Measurements from ENCODE around the gene VPS9D1.

The VPS9D1 gene

DNA sequence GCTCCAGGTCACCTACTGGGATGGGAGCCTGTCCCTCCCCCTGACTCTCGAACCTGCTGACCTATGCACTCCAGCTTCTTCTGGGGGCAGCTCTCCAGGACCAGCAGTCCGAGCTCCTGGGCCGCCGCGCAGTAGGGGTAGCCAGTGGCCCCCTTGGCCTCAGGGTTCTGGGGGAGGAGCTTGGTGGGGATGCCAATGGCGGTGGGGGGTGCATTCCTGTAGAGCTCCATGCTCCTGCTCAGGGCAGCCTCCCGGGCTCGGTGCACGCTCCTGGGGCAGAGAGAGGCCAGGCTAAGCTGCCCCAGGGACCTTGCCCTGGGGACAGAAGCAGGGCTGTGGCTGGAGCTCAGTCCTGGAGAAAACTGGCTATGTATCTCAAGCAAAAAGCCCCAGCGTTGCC is 11.5 kb downstream of the VPS9D1 start:
- H3K9me3 ChIP-seq (ENCODE audit: insufficient read depth, low read length) = no peaks in the 10 kb centered on the region
- H3K4me1 ChIP-seq (ENCODE audit: insufficient read depth, insufficient read length) = peaks cover 31% of the 10 kb centered on the region
- peaks cover 14% of the 10 kb centered on the region for H3K27me3 ChIP-seq (ENCODE audit: insufficient read depth, insufficient read length)
- peak overlapping the region; percentile 23 for H3K9ac ChIP-seq (ENCODE audit: insufficient read length, low read depth)
- H3K4me3 ChIP-seq (ENCODE audit: insufficient read length, low read depth) = no peak overlapping the region
- peaks cover 7% of the 10 kb centered on the region for H3K36me3 ChIP-seq (ENCODE audit: insufficient read depth, insufficient read length, low read length)
- no peak for DNase-seq (ENCODE audit: low read depth, low spot score)
- no peak for TF ChIP-seq SUZ12 (IDR thresholded peaks at IDR 0.05; ENCODE audit: extremely low read depth, insufficient read depth, insufficient read length)
- TF ChIP-seq YY1 (IDR thresholded peaks at IDR 0.05; ENCODE audit: insufficient read depth, insufficient read length) = no peak
- TF ChIP-seq ZNF274 (IDR thresholded peaks at IDR 0.05; ENCODE audit: low read depth, low read length) = no peak

GRCh38 chr16:89708481-89708931 is 12.2 kb downstream of the VPS9D1 start:
- Histone ChIP-seq H3K36me3 (ENCODE audit: insufficient read depth, insufficient read length, low read length) (peaks cover 2% of the 10 kb centered on the region), H3K9me3 (ENCODE audit: insufficient read depth, low read length) (no peaks in the 10 kb centered on the region)
- no peak for TF ChIP-seq SUZ12 (IDR thresholded peaks at IDR 0.05; ENCODE audit: extremely low read depth, insufficient read depth, insufficient read length)
- no peak for TF ChIP-seq ZNF274 (IDR thresholded peaks at IDR 0.05; ENCODE audit: low read depth, low read length)
- no peak for TF ChIP-seq YY1 (IDR thresholded peaks at IDR 0.05; ENCODE audit: insufficient read depth, insufficient read length)

GRCh38 chr16:89707695-89708094 is 13.0 kb downstream of the VPS9D1 start:
- Histone ChIP-seq H3K9me3 (ENCODE audit: insufficient read depth, low read length) (no peaks in the 10 kb centered on the region), H3K4me1 (ENCODE audit: insufficient read depth, insufficient read length) (peaks cover 31% of the 10 kb centered on the region), H3K27me3 (ENCODE audit: insufficient read depth, insufficient read length) (peaks cover 22% of the 10 kb centered on the region), H3K9ac (ENCODE audit: insufficient read length, low read depth) (peak overlapping the region; percentile 5), H3K4me3 (ENCODE audit: insufficient read length, low read depth) (no peak overlapping the region), H3K36me3 (ENCODE audit: insufficient read depth, insufficient read length, low read length) (no peaks in the 10 kb centered on the region)
- DNase-seq (ENCODE audit: low read depth, low spot score) = no peak
- no peak for TF ChIP-seq SUZ12 (IDR thresholded peaks at IDR 0.05; ENCODE audit: extremely low read depth, insufficient read depth, insufficient read length)
- no peak for TF ChIP-seq ZNF274 (IDR thresholded peaks at IDR 0.05; ENCODE audit: low read depth, low read length)
- no peak for TF ChIP-seq YY1 (IDR thresholded peaks at IDR 0.05; ENCODE audit: insufficient read depth, insufficient read length)

More at GRCh38 chr16:89708481-89708931, 12.2 kb downstream of the VPS9D1 start:
- Histone ChIP-seq H3K9ac (ENCODE audit: insufficient read length, low read depth) (peak overlapping the region; percentile 17), H3K4me3 (ENCODE audit: insufficient read length, low read depth) (no peak overlapping the region), H3K4me1 (ENCODE audit: insufficient read depth, insufficient read length) (peaks cover 31% of the 10 kb centered on the region), H3K27me3 (ENCODE audit: insufficient read depth, insufficient read length) (peaks cover 15% of the 10 kb centered on the region)
- no peak for DNase-seq (ENCODE audit: low read depth, low spot score)

DNA sequence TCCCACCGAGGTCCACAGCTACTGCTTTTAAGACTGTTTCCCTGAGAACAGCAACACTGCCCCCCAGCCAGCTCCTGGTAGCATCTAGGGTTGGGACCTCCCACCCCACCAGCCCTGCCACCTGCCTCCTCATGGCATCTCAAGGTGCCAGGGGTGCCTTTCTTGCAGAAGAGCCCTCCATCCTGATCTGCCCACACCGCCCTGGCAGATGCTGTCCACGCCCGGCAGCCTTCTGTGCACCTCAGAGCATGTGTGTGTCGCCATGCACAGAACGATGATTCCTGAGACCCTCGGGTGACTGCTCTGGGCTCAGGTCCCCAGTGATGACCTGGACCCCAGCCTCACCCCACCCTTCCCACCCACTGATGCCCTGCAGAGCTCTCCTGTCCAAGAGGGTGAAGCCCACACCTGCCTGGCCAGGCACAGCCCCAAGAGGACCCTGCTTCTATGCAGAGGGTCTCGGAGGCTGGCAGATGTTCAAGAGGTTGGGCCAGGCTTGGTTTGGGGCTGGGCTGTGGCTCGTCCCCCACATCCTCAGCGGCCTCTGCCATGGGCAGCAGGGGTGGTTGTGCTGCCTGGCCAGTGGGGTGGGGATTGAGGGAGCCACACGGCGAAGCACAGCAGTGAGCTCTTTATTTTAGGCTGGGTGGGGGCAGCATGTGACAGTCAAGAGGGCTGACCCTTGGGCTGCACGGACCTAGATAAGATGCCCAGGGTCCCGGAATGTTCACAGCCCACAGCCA is 14.0 kb downstream of the VPS9D1 start:
- Histone ChIP-seq H3K27me3 (ENCODE audit: insufficient read depth, insufficient read length) (peaks cover 24% of the 10 kb centered on the region), H3K4me1 (ENCODE audit: insufficient read depth, insufficient read length) (peaks cover 31% of the 10 kb centered on the region), H3K4me3 (ENCODE audit: insufficient read length, low read depth) (peak overlapping the region; percentile 33), H3K36me3 (ENCODE audit: insufficient read depth, insufficient read length, low read length) (no peaks in the 10 kb centered on the region), H3K9me3 (ENCODE audit: insufficient read depth, low read length) (no peaks in the 10 kb centered on the region), H3K9ac (ENCODE audit: insufficient read length, low read depth) (peak overlapping the region; percentile 79)
- DNase-seq (ENCODE audit: low read depth, low spot score) = no peak
- TF ChIP-seq ZNF274 (IDR thresholded peaks at IDR 0.05; ENCODE audit: low read depth, low read length) (no peak), SUZ12 (IDR thresholded peaks at IDR 0.05; ENCODE audit: extremely low read depth, insufficient read depth, insufficient read length) (no peak), YY1 (IDR thresholded peaks at IDR 0.05; ENCODE audit: insufficient read depth, insufficient read length) (no peak)

DNA sequence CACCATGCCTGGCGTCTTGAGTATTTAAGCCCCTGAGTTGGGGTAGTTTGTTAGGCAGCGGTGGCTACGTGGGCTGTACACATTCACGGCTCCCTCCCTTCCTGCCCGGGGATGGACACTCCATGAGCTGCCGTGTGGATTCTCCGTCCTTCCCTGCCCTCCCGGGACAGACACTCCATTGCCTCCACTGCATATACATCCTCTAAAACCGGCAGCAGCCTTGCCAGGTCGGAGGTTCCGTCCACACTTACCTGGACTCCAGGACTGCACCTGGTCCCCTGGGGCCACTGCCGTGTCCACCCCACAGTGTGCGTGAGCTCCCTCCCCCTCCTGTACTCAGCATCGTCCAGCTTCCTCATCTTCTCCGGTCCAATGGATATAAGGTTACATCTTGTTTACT is 15.7 kb downstream of the VPS9D1 start:
- Histone ChIP-seq H3K4me1 (ENCODE audit: insufficient read depth, insufficient read length) (peaks cover 25% of the 10 kb centered on the region), H3K27me3 (ENCODE audit: insufficient read depth, insufficient read length) (peaks cover 24% of the 10 kb centered on the region), H3K9ac (ENCODE audit: insufficient read length, low read depth) (no peak overlapping the region), H3K4me3 (ENCODE audit: insufficient read length, low read depth) (no peak overlapping the region), H3K9me3 (ENCODE audit: insufficient read depth, low read length) (no peaks in the 10 kb centered on the region), H3K36me3 (ENCODE audit: insufficient read depth, insufficient read length, low read length) (no peaks in the 10 kb centered on the region)
- DNase-seq (ENCODE audit: low read depth, low spot score) = no peak
- TF ChIP-seq YY1 (IDR thresholded peaks at IDR 0.05; ENCODE audit: insufficient read depth, insufficient read length) (no peak), ZNF274 (IDR thresholded peaks at IDR 0.05; ENCODE audit: low read depth, low read length) (no peak), SUZ12 (IDR thresholded peaks at IDR 0.05; ENCODE audit: extremely low read depth, insufficient read depth, insufficient read length) (no peak)

DNA sequence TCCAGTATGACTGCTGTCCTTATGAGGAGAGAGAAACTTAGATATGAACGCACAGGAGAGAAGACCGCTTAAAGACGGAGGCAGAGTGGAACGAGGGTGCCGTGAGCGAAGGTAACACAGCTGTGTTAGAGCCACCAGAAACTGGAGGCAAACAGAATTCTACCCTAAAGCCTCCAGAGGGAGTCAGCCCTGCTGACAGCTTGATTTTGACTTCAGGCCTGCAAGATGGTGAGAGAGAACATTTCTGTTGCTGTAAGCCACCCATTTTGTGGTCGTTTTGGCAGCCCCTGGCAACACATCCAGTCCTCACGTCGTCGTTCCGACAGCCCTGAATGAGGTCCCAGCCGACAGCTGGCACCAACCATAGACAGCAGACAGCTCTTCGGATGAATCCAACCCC is 16.4 kb downstream of the VPS9D1 start:
- no peak overlapping the region for H3K4me3 ChIP-seq (ENCODE audit: insufficient read length, low read depth)
- DNase-seq (ENCODE audit: low read depth, low spot score) = no peak
- no peak overlapping the region for H3K9ac ChIP-seq (ENCODE audit: insufficient read length, low read depth)
- peaks cover 22% of the 10 kb centered on the region for H3K4me1 ChIP-seq (ENCODE audit: insufficient read depth, insufficient read length)
- H3K9me3 ChIP-seq (ENCODE audit: insufficient read depth, low read length) = no peaks in the 10 kb centered on the region
- TF ChIP-seq ZNF274 (IDR thresholded peaks at IDR 0.05; ENCODE audit: low read depth, low read length) = no peak
- TF ChIP-seq SUZ12 (IDR thresholded peaks at IDR 0.05; ENCODE audit: extremely low read depth, insufficient read depth, insufficient read length) = no peak
- no peak for TF ChIP-seq YY1 (IDR thresholded peaks at IDR 0.05; ENCODE audit: insufficient read depth, insufficient read length)
- peaks cover 1% of the 10 kb centered on the region for H3K36me3 ChIP-seq (ENCODE audit: insufficient read depth, insufficient read length, low read length)
- H3K27me3 ChIP-seq (ENCODE audit: insufficient read depth, insufficient read length) = peaks cover 24% of the 10 kb centered on the region

Data from NT2/D1 (cell line).